Measurements from ENCODE around the gene CCDC106.

The CCDC106 gene

DNA sequence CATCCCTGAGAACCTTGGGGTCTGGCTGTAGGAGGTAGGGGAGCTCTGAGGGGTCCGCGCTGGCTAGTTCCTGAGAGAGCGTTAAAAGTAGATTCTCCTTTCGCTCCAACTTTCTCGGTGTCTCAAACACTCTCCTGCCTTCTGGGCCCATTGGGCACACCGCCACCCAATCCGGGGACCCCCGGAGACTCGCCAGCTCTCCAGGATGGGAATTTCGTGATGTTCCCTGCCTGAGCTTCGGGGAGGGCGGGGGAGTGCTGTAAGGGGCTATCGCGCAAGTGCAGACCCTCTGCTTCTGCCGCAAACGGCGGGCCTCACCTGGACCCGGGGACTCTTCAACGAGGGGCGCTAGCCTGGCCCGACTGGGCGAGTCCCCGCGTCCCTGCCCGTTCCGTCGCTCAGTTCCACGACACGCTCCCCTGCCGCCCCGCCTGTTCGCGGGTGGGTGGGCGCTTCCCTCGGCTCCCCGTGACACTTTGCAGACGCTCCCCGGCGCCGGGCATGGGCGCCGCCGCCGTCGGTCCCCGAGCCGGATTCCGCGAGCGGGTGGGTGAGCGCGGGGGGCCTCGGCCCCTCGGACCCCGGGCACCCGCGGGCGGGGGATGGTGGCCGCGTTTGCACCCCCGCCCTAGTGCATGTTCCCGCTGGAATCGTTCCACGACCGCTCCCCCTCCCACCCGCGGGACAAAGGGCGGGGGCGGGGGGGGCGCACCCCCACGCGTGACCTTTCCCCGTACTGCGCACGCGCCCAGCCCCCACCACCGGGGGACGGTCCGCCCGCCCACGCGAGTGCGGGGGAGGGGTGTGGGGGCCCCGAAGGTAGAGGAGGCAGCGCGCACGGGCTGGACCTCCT, at the start of gene CCDC106:
Gene CCDC106 (plus strand): TSS at position 481 of the 853 bp plus-strand sequence. CDS start 835 bp downstream, outside the sequence.
- peak; percentile 72 for DNase-seq

DNA sequence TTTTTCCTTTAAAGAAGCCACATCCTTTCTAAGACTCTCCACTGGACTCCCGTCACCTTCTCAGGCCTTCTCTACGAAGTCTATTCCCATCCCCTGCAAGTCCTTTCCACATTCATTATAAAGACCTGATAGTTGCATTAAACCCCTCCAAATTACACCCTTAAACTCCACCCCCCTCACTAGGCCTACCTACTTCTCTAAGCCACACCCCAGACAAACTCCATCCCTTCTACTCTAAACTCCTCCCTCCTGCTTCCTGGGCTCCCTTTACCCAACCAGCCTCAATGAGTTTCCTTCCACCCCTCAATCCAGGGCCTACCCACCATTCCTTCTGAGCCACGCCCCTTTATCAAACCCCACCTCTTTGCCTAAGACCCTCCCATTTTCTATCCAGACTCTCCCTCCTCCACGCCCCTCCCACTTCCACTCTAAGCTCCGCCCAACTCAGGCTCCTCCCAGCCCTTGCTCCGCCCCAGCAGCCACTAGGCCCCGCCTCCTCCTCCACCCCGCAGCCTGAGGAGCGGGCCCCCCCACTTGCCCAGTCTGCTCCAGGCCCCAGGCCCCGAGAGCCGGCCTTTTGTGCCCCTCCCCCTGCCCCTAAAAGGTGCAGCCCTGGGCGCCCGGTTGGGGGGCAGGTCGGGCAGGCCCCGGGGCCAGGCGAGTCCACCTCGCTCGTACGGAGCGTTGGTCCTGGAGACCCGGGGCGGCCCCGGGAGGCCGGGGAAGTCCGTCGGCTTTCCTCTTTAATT, 49.1 kb upstream of the CCDC106 start:
- peak; percentile 97 for DNase-seq

DNA sequence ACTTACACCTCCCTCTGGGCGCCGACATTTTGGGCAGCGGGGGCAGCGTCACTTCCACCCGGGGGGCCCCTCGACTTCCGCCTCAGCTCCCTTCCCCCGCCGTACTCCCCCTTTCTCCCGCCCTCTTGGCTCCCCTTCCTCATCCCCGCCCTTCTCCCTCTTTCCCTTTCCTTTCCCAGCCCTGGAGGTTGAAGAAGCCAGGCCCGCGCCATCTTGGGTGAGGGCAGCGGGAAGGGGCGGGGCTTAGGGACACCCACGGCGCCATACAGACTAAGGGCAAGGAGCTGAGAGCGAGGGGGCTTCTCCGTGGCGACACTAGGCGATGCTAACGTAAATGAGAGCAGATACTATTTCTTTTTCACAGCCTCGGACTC, 48.6 kb upstream of the CCDC106 start, which contains the start of gene FIZ1:
Gene FIZ1 (minus strand): TSS at position 50 of the 374 bp plus-strand sequence. CDS start 1,652 bp downstream, outside the sequence.
- DNase-seq, result peak; percentile 99

DNA sequence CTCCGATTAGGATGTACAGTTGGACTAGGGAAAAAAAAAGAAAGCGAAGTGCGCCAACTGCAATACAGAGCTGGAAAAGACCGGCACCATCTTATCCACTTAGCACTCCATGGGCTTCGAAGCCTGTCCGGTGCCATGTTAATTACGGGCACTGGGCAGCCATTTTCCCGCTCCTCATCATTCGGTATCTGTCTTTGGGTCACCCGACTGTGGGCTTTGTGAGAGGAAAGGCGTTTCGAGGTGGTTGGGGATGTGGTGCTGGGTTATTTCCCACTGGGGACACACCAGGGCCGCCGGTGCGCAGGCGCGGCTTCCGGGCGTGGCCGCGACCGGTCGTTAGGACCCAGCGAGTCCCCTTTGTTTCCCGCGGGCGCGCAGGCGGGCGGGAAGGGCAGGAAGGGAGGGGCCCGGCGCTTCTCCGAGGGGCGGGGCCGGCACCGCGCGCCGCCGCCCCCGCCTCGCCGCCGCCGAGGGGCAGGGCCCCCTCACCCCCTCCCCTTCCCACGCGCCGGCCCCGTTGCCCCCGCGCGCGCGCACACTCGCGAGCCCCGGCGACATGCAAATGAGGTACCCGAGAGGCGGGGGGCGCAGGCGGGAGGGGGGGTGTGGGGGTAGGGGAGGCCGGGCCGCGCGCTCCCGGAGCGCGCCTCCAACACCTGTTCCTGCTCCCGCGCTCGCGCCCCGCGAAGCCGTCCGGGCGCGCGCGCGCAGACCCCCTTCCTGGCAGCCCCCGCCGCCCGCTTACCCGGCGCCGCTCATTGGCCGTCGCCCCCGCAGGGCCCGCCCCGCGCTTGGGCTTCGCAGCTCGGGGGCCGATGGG, 48.0 kb upstream of the CCDC106 start, which contains the start of gene ZNF524:
Gene ZNF524 (plus strand): TSS at position 447 of the 820 bp plus-strand sequence. CDS start 1,825 bp downstream, outside the sequence.
- DNase-seq, result peak; percentile 90

DNA sequence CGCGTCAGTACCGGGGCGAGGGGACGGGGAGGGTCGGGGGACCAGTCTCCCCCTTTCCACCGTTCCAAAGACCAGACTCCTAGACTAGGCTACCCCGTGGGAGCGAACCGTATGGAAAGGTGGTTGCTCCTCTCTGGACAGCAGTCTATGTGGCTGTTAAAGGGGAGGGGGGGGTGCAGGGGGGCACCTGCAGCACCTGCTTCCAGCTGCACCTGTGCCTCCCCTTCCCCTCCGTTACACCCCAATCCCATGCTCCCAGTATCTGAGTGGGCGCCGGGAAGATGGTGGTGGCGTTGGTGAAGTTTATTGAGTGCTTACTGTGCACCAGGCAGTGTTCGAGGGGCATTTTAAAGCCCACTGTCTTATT, 47.4 kb upstream of the CCDC106 start:
- DNase-seq, result no peak

DNA sequence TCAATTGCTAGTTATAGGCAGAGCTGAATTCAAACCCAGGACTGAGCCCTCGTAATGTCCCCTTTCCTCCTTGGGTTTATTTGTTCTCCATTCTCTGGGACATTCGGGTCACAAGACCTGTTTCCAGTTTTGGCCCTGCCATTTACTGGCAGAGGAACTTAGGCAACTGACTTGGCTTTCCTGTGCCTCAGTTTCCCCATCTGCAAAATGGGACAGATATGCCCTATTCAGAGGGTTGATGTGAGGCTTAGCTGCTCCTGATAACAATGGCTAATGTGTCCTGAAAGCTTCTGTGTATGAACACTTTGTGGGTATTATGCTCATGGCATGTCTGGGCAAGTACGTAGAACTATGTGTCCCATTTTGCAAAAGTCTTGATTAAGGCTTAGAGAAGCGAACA, 46.9 kb upstream of the CCDC106 start:
- DNase-seq, result no peak

DNA sequence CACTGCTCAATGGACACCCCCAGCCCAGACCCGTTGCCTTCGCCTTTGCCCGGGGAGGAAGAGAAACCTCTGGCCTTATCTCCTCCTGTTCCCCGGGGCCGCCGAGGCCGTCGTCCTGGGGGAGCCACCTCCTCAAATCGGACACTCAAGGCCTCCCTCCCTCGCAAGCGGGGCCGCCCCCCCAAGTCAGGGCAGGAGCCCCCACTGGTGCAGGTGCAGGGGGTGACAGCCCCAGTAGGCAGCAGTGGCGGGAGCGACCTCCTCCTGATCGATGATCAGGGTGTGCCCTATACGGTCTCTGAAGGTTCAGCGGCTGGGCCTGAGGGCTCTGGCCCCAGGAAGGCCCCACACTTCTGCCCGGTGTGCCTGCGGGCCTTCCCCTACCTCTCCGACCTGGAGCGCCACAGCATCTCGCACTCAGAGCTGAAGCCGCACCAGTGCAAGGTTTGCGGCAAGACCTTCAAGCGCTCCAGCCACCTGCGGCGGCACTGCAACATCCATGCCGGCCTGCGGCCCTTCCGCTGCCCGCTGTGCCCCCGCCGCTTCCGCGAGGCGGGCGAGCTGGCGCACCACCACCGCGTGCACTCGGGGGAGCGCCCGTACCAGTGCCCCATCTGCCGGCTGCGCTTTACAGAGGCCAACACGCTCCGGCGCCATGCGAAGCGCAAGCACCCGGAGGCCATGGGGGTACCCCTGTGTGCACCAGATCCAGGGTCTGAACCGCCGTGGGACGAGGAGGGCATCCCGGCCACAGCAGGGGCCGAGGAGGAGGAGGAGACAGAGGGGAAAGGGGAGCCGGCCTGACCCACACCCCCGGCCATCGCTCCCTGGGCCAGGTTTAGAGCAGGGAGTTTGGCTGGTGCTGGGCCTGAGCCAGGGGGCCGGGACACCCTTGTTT, 45.7 kb upstream of the CCDC106 start:
- no peak for DNase-seq

DNA sequence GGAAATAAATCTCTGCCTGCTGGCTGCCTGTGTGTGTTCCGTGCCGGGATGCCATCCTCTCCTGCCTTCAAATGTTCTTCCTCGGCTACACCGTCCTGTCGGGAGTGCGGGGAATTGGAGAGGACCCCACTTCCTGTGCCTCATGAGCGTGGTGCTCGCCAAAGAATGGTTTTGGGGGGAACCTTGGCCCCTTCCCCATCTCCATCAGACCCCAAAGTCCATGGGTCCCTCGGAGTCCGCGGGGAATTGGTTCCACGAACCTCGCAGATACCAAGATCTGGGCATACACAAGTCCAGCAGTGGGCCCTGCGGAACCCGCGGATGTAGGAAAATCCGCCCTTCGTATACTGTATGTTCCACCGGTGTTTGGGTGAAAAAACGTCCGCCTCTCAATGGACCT, 44.9 kb upstream of the CCDC106 start:
- DNase-seq, result no peak

DNA sequence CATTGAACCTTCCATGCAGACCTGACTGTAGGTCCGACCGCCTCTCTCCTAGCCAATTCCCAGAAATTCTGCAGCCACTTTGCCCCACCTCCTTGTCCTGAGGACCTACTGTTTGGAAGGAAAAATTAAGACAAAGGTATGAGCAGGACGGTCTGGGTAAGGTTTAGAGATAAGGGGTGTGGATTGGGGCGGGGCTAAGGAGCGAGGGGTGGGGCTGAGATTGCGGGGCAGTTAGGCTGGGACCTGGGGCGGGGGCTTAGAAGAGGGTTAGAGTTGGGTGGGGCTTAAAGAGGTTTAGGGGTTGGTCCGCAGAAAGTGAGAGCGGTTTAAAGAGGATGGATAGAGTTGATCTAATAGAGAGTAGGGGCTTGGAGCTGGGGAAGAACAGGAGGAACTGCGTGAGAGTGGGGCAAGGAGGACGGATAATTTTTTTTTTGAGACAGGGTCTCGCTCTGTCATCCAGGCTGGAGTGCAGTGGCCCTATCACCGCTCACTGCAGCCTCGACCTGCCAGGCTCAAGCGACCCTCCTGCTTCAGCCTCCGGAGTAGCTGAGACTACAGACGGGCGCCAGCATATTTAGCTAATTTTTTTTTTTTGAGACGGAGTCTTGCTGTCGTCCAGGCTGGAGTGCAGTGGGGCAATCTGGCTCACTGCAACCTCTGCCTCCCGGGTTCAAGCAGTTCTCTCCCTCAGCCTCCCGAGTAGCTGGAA, 44.3 kb upstream of the CCDC106 start:
- DNase-seq, result no peak

DNA sequence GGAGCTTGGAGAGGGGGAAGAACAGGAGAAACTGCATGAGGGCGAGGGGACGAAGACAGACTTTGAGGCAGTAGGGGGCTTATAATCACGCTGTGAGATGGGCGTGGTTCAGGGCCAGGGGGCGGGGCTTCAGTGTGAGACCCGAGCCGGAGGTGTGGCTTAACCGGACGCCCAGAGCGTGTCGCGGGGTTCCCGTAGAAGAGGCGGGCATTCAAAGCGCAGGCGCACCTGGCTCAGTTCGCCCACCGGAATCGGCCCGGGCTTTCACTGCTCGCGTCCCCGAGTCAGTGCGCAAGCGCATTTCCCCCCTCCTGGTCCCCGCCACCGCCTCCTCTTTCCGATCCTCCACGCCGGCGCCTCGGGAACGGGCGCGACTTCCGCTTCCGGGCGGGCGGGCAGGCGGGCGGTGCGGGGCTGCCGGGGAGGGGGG, 42.8 kb upstream of the CCDC106 start:
- peak; percentile 99 for DNase-seq

DNA sequence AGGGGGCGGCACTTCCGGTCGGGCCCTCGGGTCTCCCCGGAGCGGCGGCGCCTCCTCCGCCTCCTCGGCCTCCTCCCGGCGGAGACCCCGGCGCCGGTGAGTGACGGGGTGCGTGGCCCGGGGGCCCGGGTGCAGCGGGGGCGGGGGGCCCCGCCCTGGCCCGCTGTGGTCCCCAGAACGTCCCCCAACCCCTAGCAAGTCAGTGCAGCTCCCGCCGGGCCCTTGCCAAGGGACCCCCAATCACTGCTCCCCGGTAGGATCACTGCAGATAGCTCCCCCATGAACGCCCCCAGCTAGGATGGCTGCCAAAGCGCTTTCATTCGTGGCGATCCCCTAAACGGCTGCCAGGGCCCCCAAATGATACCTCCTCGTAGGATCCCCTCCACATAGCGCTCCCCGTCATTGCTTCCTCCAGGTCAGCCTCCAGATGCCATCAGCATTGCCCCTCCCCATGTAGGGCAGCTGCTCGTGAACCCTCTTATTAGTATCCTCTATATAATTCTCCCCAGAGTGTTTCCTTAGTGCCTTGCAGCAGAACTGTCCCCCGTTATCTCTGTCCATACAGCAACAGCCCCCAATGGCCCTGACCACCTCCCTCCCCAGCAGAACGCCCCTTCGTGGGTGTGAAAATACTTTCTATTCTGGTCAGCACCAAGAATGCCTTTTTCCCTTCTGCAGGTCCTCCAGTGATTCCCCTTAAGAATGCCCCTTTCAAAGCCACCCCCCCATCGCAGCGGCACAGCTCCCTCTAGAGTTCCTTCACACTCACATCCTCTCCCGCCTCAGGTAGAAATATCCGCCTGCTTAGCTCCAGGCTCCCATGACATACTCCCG, 42.2 kb upstream of the CCDC106 start, which contains the start of gene ZNF865:
Gene ZNF865 (plus strand): TSS at position 11 of the 834 bp plus-strand sequence. CDS start 7,972 bp downstream, outside the sequence.
- DNase-seq, result peak; percentile 88

DNA sequence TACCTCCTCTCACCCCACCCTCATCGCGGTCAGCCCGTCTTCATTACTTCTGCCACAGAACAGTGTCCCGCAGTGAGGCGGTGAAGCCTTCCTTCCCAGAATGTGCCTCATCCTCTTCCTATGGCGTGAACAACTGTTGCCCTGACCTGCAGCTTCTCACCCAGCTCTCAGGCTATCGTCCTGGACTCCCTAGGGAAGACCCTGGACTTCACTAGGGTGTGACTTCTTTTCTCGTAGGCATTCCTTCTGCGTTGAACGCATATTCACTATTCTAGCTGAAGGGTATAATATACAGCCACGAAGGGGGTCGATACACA, 41.6 kb upstream of the CCDC106 start:
- no peak for DNase-seq

DNA sequence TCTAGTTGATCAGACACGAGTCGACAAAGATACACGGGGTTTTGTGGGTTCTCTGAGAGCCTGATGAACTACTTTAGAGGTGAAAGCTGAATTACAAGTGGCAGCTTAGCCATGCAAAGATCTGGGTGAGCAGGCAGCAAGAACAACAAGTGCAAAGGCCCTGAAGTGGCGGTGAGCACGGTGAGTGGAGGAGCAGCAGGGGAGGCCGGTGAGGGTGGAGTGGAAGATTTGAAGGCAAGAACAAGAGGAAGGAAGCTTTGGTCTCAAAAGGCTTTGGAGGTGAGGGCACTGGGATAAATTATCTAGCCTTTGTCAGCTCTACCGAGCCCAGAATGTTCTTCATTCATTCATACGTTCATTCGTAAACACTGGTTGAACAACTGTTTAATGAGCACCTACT, 41.2 kb upstream of the CCDC106 start:
- DNase-seq, result no peak

DNA sequence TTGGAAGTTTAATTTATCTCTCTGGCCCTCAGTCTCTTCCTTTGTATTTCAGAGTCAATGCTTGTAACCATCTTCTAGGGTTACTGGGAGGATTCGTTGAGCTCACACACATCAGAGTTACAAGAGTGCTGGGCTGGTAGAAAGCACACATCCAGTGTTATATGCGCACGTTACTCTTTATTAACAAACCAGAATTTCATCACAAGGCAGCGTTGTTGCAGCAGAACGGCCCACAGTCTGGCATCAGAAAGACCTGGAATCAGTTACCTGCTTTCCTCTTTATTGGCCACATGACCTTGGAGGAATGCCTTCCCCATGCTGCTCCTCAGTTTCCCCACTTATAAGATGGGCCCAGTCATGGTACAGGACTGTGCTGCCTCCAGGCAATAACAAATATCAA, 38.7 kb upstream of the CCDC106 start:
- DNase-seq, result no peak

DNA sequence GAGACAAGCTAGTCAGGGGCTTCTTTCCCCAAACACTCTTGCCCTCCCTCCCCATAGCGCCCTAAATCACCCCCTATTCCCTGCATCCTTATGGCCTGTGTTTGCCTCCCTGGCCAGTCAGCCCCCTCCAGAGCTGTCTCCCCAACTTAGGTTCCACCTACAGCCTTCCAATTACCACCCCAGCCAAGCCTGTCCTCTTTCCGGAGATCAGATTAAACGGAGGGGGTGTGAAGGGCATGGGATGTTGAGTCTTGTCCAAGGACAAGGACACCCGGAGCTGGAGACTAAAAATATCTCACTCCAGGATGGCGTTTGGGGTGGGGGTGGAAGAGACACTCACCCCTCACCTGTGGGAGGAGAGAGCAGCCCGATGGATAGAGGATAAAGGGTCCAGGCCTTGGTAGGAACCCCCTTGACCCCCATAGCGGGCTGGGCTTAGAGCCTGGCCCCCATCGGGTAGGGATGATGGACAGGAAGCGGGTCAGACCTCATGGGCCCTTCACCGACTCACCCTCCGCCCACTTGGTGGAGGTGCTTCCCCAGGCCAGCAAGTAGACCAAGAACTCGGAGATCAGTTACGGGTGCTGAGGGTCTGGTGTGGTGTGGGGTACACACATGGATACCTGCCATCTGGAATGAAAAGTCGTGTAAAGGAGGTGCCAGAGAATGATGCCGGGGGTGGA, 36.6 kb upstream of the CCDC106 start:
- no peak for DNase-seq

DNA sequence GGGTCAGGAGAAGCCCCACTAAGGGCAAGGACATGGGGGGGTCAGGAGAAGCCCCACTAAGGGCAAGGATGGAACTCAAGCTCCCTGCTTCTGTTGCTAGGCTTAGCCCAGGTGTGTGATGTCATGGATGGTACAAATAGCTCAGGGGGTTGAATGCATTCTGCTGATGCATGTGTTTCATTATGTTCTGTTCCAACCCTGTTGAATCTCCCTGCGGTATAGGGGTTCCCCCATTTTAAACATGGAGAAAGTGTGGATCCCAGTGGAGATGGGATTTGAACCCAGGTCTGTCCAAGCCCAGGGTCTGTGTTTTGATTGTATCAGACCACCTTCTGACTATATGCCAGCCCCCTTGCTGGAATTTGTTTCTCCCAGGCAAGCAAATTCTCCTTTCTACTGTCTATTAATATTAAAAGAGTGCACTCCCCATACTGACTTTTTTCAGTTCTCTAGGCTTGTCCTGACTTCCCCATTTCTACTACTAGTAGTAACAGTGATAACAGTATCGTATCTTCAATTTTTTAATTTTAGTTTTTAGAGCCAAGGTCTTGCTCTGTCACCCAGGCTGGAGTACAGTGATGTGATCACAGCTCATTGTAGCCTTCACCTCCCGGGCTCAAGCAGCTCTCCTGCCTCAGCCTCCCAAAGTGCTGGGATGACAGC, 35.9 kb upstream of the CCDC106 start:
- DNase-seq, result no peak

DNA sequence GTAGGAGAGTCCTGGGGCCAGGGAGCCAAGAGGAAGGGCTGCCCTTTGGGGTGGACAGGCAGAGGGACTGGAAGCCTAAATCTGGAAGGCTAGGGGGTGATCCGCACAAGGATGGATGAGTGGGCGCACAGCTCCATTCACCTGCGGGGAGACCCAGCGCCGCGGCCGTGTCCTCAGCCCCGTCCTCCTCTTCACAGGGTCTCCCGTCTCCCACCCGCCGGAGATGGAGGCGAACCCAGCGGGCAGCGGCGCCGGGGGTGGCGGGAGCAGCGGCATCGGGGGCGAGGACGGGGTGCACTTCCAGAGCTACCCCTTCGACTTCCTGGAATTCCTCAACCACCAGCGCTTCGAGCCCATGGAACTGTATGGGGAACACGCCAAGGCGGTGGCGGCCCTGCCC, 34.6 kb upstream of the CCDC106 start:
- no peak for DNase-seq

DNA sequence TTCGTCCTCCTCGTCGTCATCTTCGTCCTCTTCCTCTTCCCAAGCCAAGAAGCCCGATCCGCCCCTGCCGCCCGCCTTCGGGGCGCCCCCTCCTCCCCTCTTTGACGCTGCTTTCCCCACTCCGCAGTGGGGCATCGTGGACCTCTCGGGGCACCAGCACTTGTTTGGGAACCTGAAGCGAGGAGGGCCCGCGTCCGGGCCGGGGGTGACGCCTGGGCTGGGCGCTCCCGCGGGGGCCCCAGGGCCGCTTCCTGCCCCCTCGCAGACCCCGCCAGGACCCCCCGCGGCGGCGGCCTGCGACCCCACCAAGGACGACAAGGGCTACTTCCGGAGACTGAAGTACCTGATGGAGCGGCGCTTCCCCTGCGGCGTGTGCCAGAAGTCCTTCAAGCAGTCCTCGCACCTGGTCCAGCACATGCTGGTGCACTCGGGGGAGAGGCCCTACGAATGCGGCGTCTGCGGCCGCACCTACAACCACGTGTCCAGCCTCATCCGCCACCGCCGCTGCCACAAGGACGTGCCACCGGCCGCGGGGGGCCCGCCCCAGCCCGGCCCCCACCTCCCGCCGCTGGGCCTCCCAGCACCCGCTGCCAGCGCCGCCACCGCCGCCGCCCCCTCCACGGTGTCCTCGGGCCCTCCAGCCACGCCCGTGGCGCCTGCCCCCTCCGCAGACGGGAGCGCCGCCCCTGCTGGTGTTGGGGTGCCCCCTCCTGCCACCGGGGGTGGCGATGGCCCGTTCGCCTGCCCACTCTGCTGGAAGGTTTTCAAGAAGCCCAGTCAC, 33.9 kb upstream of the CCDC106 start:
- no peak for DNase-seq

Measured in EL (cell line).